Vagina (tissue), 2 donors: ENCODE results near the gene MBLAC1.
A peak's percentile ranks its signal among the peaks of the same experiment; 100 is the strongest.

Experiments used
- CTCF ChIP-seq, 3 experiments: fragments of 450-650 bp in 2 of 3; fragments of 200-600 bp in 1 of 3; sonication (generic) in 1 of 3; IDR thresholded peaks; one replicate each; pipeline ENCODE4 v1.5.1; 2017 to 2019; ENCODE audit warnings: antibody characterized with exemption in 3 of 3, mild to moderate bottlenecking in 2 of 3, moderate library complexity in 2 of 3
- POLR2A ChIP-seq, 2 donors: fragments of 450-650 bp; IDR thresholded peaks; one replicate each; pipeline ENCODE4 v1.6.1; 2017; ENCODE audit warnings: antibody characterized with exemption in 2 of 2, mild to moderate bottlenecking in 2 of 2, moderate library complexity in 2 of 2

GRCh38 chr7:100130608-100131453, 4.1 kb downstream of the MBLAC1 start:
- TF ChIP-seq CTCF (IDR thresholded peaks at IDR 0.05) (peak; percentile 70 to 88 (median 76)), POLR2A (IDR thresholded peaks at IDR 0.05) (no peak)
